ENCODE results near the gene GOLGA6L2. TPM values are rescaled to one million over a fixed set of nuclear protein-coding genes. Genes with fewer than 3 reads are reported as not detected.

The GOLGA6L2 gene
- total RNA-seq, 2 experiments from 2014 or later, result not detected

- H3K4me2 ChIP-seq (ENCODE audit: low read length), result no peak overlapping the region
- no TSS peak for BruUV-seq (replicated peaks)
- H3K9me2 ChIP-seq (ENCODE audit: insufficient read depth, low read length), result no peaks in the 10 kb centered on the region
- no peak overlapping the region for H3K27ac ChIP-seq (ENCODE audit: low read depth, low read length, poor library complexity, severe bottlenecking)
- no peak for TF ChIP-seq CTCF (conservative IDR thresholded peaks at IDR 0.05; ENCODE audit: low read length)
- no peak for TF ChIP-seq EZH2phosphoT487 (IDR thresholded peaks at IDR 0.05; ENCODE audit: borderline replicate concordance, low read depth, low read length)
- POLR2A ChIA-PET, result no interaction called here
- no peak overlapping the region for H2AFZ ChIP-seq (ENCODE audit: low read length)
- H3K4me3 ChIP-seq (ENCODE audit: low read depth, low read length, poor library complexity, severe bottlenecking), result no peak overlapping the region
- H3K9me3 ChIP-seq (ENCODE audit: low read length), result no peaks in the 10 kb centered on the region
- H3K4me1 ChIP-seq (ENCODE audit: insufficient read depth, low read length, poor library complexity, severe bottlenecking), result no peaks in the 10 kb centered on the region
- no peak for DNase-seq (ENCODE audit: low spot score)
- no peaks in the 10 kb centered on the region for H3K79me2 ChIP-seq (ENCODE audit: insufficient read depth, low read depth, low read length)
- no peaks in the 10 kb centered on the region for H3K36me3 ChIP-seq (ENCODE audit: insufficient read depth, low read length)
- intact Hi-C loops (cut with micrococcal nuclease; ENCODE audit: unreplicated experiment), result no loop called here
- H4K20me1 ChIP-seq (ENCODE audit: insufficient read depth, low read length), result no peaks in the 10 kb centered on the region
- CTCF ChIA-PET (ENCODE audit: unreplicated experiment), result no interaction called here
Observed at GRCh38 chr15:23397779-23398178, 49.3 kb downstream of the GOLGA6L2 start.

- H4K20me1 ChIP-seq (ENCODE audit: insufficient read depth, low read length), result no peaks in the 10 kb centered on the region
- ChIA-PET CTCF (ENCODE audit: unreplicated experiment) (no interaction called here), POLR2A (no interaction called here)
- TF ChIP-seq EZH2phosphoT487 (IDR thresholded peaks at IDR 0.05; ENCODE audit: borderline replicate concordance, low read depth, low read length), result no peak
- TF ChIP-seq CTCF (conservative IDR thresholded peaks at IDR 0.05; ENCODE audit: low read length), result no peak
- H2AFZ ChIP-seq (ENCODE audit: low read length), result no peak overlapping the region
- no TSS peak for BruUV-seq (replicated peaks)
- H3K9me3 ChIP-seq (ENCODE audit: low read length), result no peaks in the 10 kb centered on the region
- H3K27ac ChIP-seq (ENCODE audit: low read depth, low read length, poor library complexity, severe bottlenecking), result no peak overlapping the region
- no peak for DNase-seq (ENCODE audit: low spot score)
- no peaks in the 10 kb centered on the region for H3K4me1 ChIP-seq (ENCODE audit: insufficient read depth, low read length, poor library complexity, severe bottlenecking)
- H3K4me2 ChIP-seq (ENCODE audit: low read length), result no peak overlapping the region
- intact Hi-C loops (cut with micrococcal nuclease; ENCODE audit: unreplicated experiment), result no loop called here
- H3K9me2 ChIP-seq (ENCODE audit: insufficient read depth, low read length), result no peaks in the 10 kb centered on the region
- no peaks in the 10 kb centered on the region for H3K36me3 ChIP-seq (ENCODE audit: insufficient read depth, low read length)
- no peak overlapping the region for H3K4me3 ChIP-seq (ENCODE audit: low read depth, low read length, poor library complexity, severe bottlenecking)
- H3K79me2 ChIP-seq (ENCODE audit: insufficient read depth, low read depth, low read length), result no peaks in the 10 kb centered on the region
Observed at GRCh38 chr15:23395832-23396231, 51.2 kb downstream of the GOLGA6L2 start.

GRCh38 chr15:23395030-23395692, 51.9 kb downstream of the GOLGA6L2 start:
- POLR2A ChIA-PET, result no interaction called here
- H3K4me3 ChIP-seq (ENCODE audit: low read depth, low read length, poor library complexity, severe bottlenecking), result no peak overlapping the region
- no peaks in the 10 kb centered on the region for H3K79me2 ChIP-seq (ENCODE audit: insufficient read depth, low read depth, low read length)
- TF ChIP-seq EZH2phosphoT487 (IDR thresholded peaks at IDR 0.05; ENCODE audit: borderline replicate concordance, low read depth, low read length) (no peak), CTCF (conservative IDR thresholded peaks at IDR 0.05; ENCODE audit: low read length) (no peak)
- no peaks in the 10 kb centered on the region for H3K36me3 ChIP-seq (ENCODE audit: insufficient read depth, low read length)
- H3K9me2 ChIP-seq (ENCODE audit: insufficient read depth, low read length), result no peaks in the 10 kb centered on the region
- CTCF ChIA-PET (ENCODE audit: unreplicated experiment), result no interaction called here
- H3K27ac ChIP-seq (ENCODE audit: low read depth, low read length, poor library complexity, severe bottlenecking), result no peak overlapping the region
- H3K9me3 ChIP-seq (ENCODE audit: low read length), result no peaks in the 10 kb centered on the region
- H4K20me1 ChIP-seq (ENCODE audit: insufficient read depth, low read length), result no peaks in the 10 kb centered on the region
- no peak for DNase-seq (ENCODE audit: low spot score)
- H3K4me1 ChIP-seq (ENCODE audit: insufficient read depth, low read length, poor library complexity, severe bottlenecking), result no peaks in the 10 kb centered on the region
- BruUV-seq (replicated peaks), result no TSS peak
- H3K4me2 ChIP-seq (ENCODE audit: low read length), result no peak overlapping the region
- intact Hi-C loops (cut with micrococcal nuclease; ENCODE audit: unreplicated experiment), result no loop called here
- no peak overlapping the region for H2AFZ ChIP-seq (ENCODE audit: low read length)

All from OCI-LY7 (cell line).